CD4-positive, alpha-beta T cell treated with Interleukin-17A for 1 hour (primary cell): ENCODE data around the gene MCAM.

ENCODE experiments used
- DNase-seq: peaks from one replicate; pipeline ENCODE4 v3.0.0-alpha.2; 2020

MCAM gene

GRCh38 chr11:119305556-119306372, 11.2 kb downstream of the MCAM start:
- DNase-seq: no peak

GRCh38 chr11:119303227-119303718, 13.7 kb downstream of the MCAM start:
- no peak for DNase-seq

DNA sequence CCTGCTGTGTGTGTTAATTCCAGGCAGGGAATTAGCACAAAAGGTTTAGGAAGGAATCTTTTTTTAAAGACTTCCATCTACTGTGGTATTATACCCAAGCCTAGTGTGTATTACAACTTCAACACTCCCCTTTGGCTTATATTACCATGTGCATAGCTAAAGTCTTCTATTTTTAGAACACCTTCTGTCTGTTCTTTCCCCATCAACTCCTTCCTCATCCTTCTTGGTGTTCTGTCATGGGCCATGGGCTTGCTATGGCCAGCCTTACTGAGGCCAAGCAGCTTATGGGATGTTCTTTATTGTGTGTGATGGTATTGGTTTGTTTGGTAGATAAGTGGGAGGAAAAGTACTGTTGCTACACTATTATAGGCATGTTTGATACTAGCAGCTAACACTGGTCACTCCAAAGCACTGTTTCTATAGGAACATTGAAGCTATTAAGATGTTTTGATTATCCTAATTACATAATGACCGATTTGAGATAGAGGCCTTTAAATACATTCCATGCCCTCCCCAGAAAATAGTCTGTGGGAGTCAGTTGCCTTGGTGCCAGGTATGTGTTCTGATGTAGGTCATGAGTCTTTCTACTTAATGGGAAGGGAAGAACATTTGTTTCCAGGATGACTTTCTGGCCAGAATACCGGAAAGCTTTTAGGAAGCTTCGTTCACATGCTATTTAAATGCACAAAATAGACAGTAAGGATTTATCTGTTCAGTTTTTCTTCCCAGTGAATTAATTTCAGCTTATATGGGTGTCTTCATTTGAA, 16.5 kb downstream of the MCAM start:
- DNase-seq: no peak

DNA sequence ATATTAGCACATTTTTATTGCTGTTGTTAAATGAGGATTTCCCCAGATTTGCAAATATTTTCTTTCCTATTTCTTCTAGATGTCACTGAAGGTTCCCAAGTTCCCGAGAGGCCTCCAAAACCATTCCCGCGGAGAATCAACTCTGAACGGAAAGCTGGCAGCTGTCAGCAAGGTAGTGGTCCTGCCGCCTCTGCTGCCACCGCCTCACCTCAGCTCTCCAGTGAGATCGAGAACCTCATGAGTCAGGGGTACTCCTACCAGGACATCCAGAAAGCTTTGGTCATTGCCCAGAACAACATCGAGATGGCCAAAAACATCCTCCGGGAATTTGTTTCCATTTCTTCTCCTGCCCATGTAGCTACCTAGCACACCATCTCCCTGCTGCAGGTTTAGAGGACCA, 17.5 kb downstream of the MCAM start:
- DNase-seq: no peak

DNA sequence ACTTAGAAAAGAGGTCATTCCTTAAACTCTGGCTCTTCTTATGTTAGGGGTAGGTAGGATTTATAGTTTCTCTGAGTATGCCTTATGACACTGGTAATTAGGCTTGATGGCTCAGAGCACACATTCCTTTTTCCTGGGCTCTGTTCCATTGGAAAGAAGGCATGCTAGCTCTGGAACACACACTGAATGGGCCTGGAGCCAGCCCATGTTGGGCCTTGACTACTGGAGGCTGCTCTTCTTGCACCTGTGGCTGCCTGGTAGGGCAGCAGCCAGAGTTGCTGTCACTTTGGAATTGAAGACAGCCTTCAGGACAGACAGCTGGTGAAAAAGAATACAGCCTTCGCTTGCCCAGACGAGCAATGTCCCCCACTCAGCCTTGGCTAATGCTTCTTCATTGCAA, 18.2 kb downstream of the MCAM start:
- no peak for DNase-seq

DNA sequence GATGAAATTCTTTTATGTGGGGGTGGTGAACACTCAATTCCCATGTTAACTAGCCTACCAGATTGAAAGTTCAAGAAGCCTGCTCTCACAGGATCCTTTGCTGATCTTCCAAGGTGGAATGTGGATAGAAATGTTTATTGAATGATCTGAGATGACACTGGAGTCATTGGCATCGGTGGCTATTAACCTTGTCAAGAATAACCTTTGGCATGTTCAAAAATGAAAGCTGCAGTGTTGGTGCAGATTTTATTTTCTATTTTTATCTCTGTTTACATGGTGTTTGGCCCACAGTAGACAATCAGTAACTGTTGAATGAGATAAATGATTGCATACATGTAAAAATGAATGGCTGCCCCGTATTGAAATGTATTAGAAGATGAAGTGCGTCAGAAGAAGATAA, 19.0 kb downstream of the MCAM start:
- DNase-seq: no peak

DNA sequence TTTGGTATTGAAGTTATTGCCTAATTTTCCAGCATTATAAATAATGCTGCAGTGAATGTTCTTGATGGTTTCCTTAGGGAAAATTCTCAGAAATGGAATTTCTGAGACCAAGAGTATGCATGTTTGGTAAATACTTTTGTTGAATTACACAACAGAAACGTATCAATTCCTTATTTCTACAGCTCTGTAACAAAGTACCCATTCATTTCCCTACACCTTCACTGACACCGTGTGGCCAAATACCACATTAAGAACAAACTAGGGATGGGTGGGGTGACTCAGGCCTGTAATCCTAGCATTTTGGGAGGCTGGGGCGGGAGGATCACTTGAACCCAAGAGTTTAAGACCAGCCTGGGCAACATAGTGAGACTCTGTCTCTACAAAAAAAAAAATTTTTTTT, 21.8 kb downstream of the MCAM start:
- no peak for DNase-seq

GRCh38 chr11:119293461-119293860, 23.5 kb downstream of the MCAM start:
- no peak for DNase-seq

DNA sequence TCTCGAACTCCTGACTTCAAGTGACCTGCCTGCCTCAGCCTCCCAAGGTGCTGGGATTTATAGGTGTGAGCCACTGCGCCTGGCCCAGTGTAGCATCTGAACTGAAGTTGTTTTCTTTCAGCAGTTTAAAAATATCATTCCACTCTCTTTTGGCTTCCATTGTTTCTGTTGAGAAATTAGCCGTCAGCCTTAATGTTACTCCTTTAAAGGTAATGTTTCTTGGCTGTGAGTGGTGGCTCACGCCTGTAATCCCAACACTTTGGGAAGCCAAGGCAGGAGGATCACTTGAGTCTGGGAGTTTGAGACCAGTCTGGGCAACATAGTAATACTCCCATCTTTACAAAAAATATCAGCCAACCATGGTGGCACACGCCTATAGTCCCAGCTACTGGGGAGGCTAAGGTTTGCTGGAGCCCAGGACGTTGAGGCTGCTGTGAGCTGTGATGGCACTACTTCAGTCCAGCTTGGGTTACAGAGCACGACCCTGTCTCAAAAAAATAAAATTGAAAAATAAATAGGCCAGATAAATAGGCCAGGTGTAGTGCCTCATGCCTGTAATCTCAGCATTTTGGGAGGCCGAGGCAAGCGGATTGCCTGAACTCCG, 25.9 kb downstream of the MCAM start:
- DNase-seq: no peak

DNA sequence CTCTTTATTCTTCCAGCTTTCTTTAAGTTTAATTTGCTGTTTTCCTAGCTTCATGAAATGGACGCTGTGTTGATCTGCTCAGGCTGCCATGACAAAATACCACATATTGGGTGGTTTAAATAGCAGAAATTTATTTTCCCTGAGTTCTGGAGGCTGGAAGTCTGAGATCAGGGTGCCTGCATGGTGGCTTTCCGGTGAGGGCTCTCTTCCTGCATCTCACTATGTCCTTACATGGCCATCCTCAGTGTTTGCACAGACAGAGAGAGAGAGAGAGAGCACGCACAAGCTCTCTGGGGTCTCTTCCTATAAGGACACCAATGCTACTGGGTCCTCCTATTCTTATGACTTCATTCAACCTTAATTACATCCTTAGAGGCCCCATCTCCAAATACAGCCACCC, 28.7 kb downstream of the MCAM start:
- DNase-seq: no peak

DNA sequence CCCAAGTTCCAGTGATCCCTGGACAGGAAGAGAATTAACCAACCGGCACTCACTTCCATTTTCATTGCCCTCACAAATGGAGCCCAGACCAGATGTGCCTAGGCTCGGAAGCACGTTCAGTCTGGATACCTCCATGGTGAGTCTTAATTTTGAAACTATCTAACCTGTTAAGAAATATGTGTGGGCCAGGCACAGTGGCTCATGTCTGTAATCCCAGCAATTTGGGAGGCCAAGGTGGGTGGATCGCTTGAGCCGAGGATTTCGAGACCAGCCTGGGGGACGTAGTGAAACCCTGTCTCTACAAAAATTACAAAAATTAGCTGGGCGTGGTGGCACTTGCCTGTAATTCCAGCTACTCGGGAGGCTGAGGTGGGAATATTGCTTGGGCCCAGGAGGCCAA, 31.5 kb downstream of the MCAM start:
- DNase-seq: no peak

DNA sequence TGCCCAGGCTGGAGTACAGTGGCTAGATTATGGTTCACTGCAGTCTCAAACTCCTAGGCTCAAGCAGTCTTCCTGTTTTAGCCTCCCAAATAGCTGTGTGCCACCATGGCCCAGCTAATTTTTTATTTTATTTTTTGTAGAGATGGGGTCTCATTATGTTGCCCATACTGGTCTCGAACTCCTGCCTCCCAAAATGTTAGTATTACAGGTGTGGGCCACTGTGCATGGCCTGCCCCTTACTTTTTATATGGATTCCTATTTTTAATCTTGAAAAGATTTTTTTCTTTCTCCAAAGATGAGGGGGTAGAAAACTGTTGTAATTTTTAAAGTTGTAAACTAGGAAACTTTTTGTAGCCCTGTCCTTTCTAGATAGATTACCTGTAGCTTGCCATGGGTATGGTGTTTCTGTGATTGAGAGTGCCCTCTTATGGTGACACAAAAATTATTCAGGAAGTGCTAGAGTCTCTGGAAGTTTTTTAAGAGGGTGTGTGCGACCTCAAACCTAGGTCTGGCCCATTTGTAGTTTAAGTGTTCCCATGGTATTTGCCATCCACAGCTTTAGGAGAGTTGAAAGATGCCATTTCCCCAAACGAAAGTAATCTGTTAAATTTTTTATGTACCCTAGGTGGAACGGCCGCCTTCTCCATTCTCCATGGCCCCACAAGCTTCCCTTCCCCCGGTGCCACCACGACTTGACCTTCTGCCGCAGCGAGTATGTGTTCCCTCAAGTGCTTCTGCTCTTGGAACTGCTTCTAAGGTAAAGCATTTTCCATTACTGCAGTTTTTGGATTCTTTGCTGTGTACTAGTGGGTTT, 32.4 kb downstream of the MCAM start:
- DNase-seq: peak; percentile 78

GRCh38 chr11:119282495-119282894, 34.4 kb downstream of the MCAM start:
- no peak for DNase-seq

- no peak for DNase-seq
Observed at GRCh38 chr11:119277660-119278059, 39.3 kb downstream of the MCAM start.

DNA sequence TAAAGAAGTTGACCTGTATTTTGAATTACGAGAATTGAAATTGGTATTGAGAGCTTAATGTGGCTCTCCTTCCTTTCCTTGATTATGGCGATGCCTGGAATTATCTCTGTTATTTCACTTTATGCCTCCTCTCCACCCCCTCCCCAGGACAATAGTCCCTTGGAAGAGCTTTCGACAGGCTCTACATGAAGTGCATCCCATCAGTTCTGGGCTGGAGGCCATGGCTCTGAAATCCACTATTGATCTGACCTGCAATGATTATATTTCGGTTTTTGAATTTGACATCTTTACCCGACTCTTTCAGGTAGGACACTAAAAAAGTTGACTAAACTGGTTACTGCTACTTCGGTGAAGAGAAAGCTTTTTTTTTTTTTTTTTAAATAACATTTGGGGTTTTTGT, 43.2 kb downstream of the MCAM start:
- DNase-seq: no peak

GRCh38 chr11:119267645-119268044, 49.3 kb downstream of the MCAM start:
- DNase-seq: no peak

GRCh38 chr11:119266517-119267255, 50.2 kb downstream of the MCAM start:
- no peak for DNase-seq

- peak; percentile 12 for DNase-seq
Observed at GRCh38 chr11:119266063-119266462, 50.9 kb downstream of the MCAM start.

- peak; percentile 64 for DNase-seq
Observed at GRCh38 chr11:119263352-119263940, 53.5 kb downstream of the MCAM start.

DNA sequence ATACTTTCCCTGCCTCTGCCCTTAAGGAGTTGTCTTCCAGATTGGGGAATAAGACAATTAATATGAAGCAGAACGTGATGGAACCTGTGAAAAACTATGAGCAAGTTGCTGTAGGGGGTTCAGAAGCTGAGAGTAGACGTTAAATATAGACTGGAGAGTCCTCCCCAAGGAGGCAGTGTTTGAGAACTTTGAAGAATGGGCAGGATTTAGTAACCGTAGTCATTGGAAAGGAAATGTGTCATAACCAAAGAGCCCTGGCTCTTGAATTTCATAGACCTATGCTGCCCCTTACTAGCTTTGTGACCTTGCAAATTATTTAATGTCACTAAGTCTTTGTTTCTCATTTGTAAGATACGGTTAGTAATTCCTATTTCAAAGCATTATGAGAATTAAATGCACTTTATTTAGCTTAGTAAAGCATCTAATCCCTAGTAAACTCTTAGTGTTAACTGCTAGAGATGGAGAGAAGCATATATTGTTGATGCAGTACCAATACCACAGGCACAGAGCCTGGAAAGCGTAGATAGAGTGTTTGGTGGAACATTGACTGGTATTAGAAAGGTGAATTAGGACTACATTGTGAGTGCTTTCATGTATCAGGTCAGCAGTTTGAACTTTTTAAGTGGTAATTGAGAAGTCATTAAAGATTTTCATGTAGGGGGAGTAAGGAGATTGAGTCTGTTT, 54.1 kb downstream of the MCAM start:
- DNase-seq: peak; percentile 39

DNA sequence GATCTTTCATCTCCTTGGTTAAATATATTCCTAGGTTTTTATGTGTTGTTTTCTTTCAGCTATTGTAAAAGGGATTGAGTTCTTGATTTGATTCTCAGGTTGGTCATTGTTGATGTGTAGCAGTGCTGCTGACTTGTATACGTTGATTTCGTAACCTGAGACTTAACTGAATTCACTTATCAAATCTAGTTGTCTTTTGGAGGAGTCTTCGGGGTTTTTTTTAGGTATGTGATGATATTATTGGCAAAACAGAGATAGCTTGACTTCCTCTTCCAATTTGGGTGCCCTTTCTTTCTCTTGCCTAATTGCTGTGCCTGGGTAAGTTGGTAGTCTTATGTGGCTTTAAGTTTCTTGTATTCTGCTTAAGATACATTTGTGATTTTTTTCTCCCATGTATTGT, 57.9 kb downstream of the MCAM start:
- DNase-seq: no peak
